ENCODE data around the gene NPHP3. TPM values are rescaled to one million over a fixed set of nuclear protein-coding genes. Genes with fewer than 3 reads are reported as not detected.
A peak's percentile ranks its signal among the peaks of the same experiment; 100 is the strongest.
"Not testable (repeated sequence)": the region's sequence is repeated elsewhere in the genome, so short reads cannot be mapped to it uniquely, and the experiment has no call there.

The NPHP3 gene
- total RNA-seq, 2 experiments from 2014 or later: 14.2 to 15.9 TPM

- intact Hi-C loops (cut with micrococcal nuclease): no loop called here
- Mint-ChIP-seq H3K27ac (no peak overlapping the region), H3K36me3 (ENCODE audit: low read depth) (no peaks in the 10 kb centered on the region), H3K27me3 (peaks cover 7% of the 10 kb centered on the region), H3K4me3 (no peak overlapping the region), H3K4me1 (ENCODE audit: low read depth) (no peaks in the 10 kb centered on the region), H3K9me3 (no peaks in the 10 kb centered on the region)
- no peak for DNase-seq
- CTCF ChIA-PET: no interaction called here
- no peak for TF ChIP-seq CTCF (IDR thresholded peaks at IDR 0.05)
- ATAC-seq: no peak
- POLR2A ChIA-PET: interaction anchor here (1.3 kb wide), 1 partner anchor 11 kb away, joined by 4 read pairs; no protein-coding TSS in a partner anchor
Measured at GRCh38 chr3:132749786-132750185, 27.6 kb upstream of the NPHP3 start.

GRCh38 chr3:132746720-132747119 is 24.5 kb upstream of the NPHP3 start:
- POLR2A ChIA-PET; ATAC-seq; DNase-seq; H3K9me3 Mint-ChIP-seq; H3K27ac Mint-ChIP-seq; intact Hi-C loops (cut with micrococcal nuclease); H3K36me3 Mint-ChIP-seq (ENCODE audit: low read depth); H3K4me1 Mint-ChIP-seq (ENCODE audit: low read depth); H3K4me3 Mint-ChIP-seq: not testable (repeated sequence)
- CTCF ChIA-PET: interaction anchor here (1.3 kb wide), 1 partner anchor 20 kb away, joined by 4 read pairs; no protein-coding TSS in a partner anchor
- H3K27me3 Mint-ChIP-seq: peaks cover 11% of the 10 kb centered on the region

GRCh38 chr3:132738314-132738713 is 16.1 kb upstream of the NPHP3 start:
- Mint-ChIP-seq H3K4me1 (ENCODE audit: low read depth) (no peaks in the 10 kb centered on the region), H3K36me3 (ENCODE audit: low read depth) (no peaks in the 10 kb centered on the region), H3K4me3 (no peak overlapping the region), H3K9me3 (no peaks in the 10 kb centered on the region), H3K27me3 (peaks cover 22% of the 10 kb centered on the region), H3K27ac (no peak overlapping the region)
- intact Hi-C loops (cut with micrococcal nuclease): loop anchor here (10.0 kb wide), 2 partner anchors 296 to 646 kb away; partner anchors contain the start of gene TMEM108
- no peak for DNase-seq
- POLR2A ChIA-PET: no interaction called here
- CTCF ChIA-PET: interaction anchor here (2.9 kb wide), 1 partner anchor 12 kb away, joined by 7 read pairs; no protein-coding TSS in a partner anchor
- no peak for ATAC-seq
- TF ChIP-seq CTCF (IDR thresholded peaks at IDR 0.05): no peak

GRCh38 chr3:132735589-132735988 is 13.4 kb upstream of the NPHP3 start:
- no peaks in the 10 kb centered on the region for H3K4me1 Mint-ChIP-seq (ENCODE audit: low read depth)
- no peak for TF ChIP-seq CTCF (IDR thresholded peaks at IDR 0.05)
- intact Hi-C loops (cut with micrococcal nuclease): loop anchor here (10.0 kb wide), 2 partner anchors 299 to 649 kb away; partner anchors contain the start of gene TMEM108
- ChIA-PET CTCF (no interaction called here), POLR2A (no interaction called here)
- DNase-seq (no peak), ATAC-seq (no peak)
- H3K4me3 Mint-ChIP-seq: no peak overlapping the region
- no peaks in the 10 kb centered on the region for H3K36me3 Mint-ChIP-seq (ENCODE audit: low read depth)
- peaks cover 28% of the 10 kb centered on the region for H3K27me3 Mint-ChIP-seq
- no peak overlapping the region for H3K27ac Mint-ChIP-seq
- H3K9me3 Mint-ChIP-seq: no peaks in the 10 kb centered on the region

GRCh38 chr3:132730891-132731580 is 8.8 kb upstream of the NPHP3 start:
- TF ChIP-seq CTCF (IDR thresholded peaks at IDR 0.05): peak; percentile 35
- H3K4me1 Mint-ChIP-seq (ENCODE audit: low read depth): no peaks in the 10 kb centered on the region
- ChIA-PET POLR2A (no interaction called here), CTCF (interaction anchor here (0.8 to 1.5 kb wide), 8 partner anchors 10 to 694 kb away, joined by 3 to 10 read pairs (median 4); no protein-coding TSS in a partner anchor)
- H3K4me3 Mint-ChIP-seq: no peak overlapping the region
- ATAC-seq (no peak), DNase-seq (no peak)
- no peak overlapping the region for H3K27ac Mint-ChIP-seq
- H3K36me3 Mint-ChIP-seq (ENCODE audit: low read depth): no peaks in the 10 kb centered on the region
- peaks cover 21% of the 10 kb centered on the region for H3K27me3 Mint-ChIP-seq
- no peaks in the 10 kb centered on the region for H3K9me3 Mint-ChIP-seq
- intact Hi-C loops (cut with micrococcal nuclease): loop anchor here (10.0 kb wide), 2 partner anchors 304 to 654 kb away; partner anchors contain the start of gene TMEM108

All from activated CD8-positive, alpha-beta T cell treated with anti-CD3 and anti-CD28 coated beads for 36 hours (primary cell).